NCI-H2107 treated with DMSO at 0.1 percent for 48 hours (cell line): ENCODE results near the gene SDK1.
"Not testable (repeated sequence)": the region's sequence is repeated elsewhere in the genome, so short reads cannot be mapped to it uniquely, and the experiment has no call there.

Source experiments
- DNase-seq: peaks from one replicate; lab custom pipeline; 2025; ENCODE audit not compliant: unreplicated experiment; lab: John Stamatoyannopoulos, UW

The SDK1 gene

GRCh38 chr7:4249241-4249640, 948.2 kb downstream of the SDK1 start:
- no peak for DNase-seq

DNA sequence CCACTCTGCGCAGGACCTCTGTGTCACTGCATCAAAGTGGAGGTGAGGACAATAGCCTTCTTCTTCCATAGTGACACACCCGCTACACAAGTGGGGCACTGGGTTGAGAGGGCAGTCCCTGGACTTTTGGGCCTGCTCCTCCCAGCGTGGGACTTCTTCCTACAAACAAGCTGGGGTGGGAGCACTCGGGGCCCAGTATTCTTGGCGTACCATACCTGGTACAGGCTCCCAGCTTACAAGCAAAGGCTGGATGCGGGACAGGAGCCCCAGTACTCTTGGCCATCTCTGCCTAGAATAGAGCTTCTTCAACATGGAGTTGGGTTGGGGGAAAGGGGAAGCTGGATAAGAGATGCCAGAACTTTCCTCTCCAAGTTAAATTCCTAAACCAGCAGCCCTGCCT, 954.3 kb downstream of the SDK1 start:
- no peak for DNase-seq

- no peak for DNase-seq
Measured at GRCh38 chr7:4256286-4256685, 955.2 kb downstream of the SDK1 start.

- no peak for DNase-seq
Measured at GRCh38 chr7:4257146-4258111, 956.4 kb downstream of the SDK1 start.

GRCh38 chr7:4260116-4260515, 959.1 kb downstream of the SDK1 start:
- not testable (repeated sequence) for DNase-seq

DNA sequence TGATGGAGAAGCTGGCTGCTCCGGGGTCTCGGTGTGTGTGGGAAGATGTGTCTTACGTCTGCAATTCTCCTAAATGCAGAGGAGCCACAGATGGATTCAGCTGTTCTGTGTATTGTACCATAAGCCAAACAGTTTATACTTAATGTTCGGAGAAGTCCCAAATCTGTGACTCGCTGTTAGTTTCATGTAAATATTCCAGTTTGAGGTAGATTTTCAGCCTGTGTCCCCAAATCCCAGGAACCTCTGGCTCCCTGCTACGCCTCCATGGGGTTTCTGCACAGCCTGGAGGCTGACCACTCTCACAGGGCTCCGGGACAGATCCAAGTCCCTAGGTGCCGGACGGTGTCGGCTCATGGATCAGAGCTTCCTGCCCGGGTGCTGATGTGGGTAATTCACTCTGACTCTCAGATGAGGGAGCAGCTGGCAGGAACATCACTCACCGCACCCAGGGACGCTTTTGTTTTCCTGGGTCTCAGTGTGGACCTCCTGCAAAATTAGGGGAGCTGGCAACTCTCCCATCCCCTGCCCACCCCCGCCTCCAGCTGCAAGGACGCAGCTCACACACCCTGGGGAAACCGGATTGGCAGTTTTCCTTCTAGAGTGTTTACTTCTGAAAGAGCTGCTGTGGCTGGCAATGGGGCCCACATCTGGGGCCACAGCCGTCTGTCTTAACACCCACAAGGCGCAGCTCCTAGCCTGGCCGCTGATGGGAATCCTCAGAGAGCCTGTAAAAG, 960.0 kb downstream of the SDK1 start:
- DNase-seq: no peak

GRCh38 chr7:4261601-4261960, 960.5 kb downstream of the SDK1 start:
- DNase-seq: no peak

DNA sequence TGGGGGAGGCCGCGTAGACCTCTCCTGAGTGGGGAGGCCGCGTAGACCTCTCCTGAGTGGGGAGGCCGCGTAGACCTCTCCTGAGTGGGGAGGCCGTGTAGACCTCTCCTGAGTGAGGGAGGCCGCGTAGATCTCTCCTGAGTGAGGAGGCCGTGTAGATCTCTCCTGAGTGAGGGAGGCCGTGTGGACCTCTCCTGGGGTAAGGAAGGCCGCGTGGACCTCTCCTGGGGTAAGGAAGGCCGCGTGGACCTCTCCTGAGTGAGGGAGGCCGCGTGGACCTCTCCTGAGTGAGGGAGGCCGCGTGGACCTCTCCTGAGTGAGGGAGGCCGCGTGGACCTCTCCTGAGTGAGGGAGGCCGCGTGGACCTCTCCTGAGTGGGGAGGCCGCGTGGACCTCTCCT, 963.2 kb downstream of the SDK1 start:
- not testable (repeated sequence) for DNase-seq

GRCh38 chr7:4265066-4265465, 964.0 kb downstream of the SDK1 start:
- DNase-seq: no peak

- no peak for DNase-seq
Measured at GRCh38 chr7:4265676-4266075, 964.6 kb downstream of the SDK1 start.

- DNase-seq: no peak
Measured at GRCh38 chr7:4266270-4267040, 965.4 kb downstream of the SDK1 start.

DNA sequence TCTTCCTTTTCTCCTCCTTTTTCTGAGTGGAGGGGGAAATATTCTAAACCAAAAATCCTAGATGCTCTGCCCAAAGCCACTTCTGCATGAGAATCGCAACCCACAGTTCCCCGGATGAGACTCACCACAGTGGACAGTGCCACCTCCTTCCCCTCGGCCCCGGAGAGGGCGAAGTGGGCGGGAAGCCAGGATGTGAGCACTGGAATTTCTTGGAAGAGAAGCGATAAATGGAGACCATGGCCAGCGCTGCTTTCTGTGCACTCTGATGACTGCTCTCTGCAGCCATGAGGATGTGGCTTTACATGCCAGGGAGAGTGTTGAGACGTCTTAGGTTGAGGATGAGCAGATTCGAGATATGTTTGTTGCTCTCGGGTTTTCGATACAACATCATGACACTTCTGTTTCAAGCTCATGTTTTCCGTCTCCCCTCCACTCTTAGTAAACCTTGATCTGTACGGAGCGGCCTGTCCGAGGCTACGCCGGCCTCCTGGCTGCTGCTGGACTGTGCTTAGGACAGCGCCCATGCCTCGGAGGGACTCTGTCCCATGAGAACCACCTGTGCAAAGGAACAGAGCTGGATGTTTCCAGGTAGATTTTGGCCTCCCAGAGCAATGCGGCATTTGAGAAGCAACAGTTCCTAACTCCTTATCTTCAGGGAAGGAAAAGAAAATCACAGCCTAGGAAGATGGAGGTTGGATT, 966.4 kb downstream of the SDK1 start:
- no peak for DNase-seq

- DNase-seq: no peak
Measured at GRCh38 chr7:4268040-4268965, 967.3 kb downstream of the SDK1 start.

- DNase-seq: no peak
Measured at GRCh38 chr7:4269086-4269485, 968.0 kb downstream of the SDK1 start.

DNA sequence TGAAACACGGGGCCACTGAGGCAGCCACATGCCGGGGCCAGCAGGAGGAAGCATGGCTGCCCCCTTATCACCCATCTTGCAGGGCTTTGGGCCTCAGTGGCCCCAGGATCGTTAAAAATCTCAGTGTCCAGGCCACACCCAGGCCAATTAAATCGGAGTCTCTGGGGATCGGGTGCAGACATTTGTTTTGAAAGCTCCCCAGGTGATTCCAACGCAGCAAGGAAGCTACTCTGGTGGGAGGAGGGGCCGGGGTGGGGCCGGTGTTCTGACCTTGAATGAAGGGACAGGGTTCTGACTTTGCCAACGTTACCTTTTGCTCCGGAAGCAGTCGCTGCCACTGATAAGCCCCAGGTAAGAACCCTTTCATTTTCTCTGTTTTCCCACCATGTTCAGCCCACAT, 968.7 kb downstream of the SDK1 start:
- no peak for DNase-seq

GRCh38 chr7:4270268-4270667, 969.2 kb downstream of the SDK1 start:
- no peak for DNase-seq

DNA sequence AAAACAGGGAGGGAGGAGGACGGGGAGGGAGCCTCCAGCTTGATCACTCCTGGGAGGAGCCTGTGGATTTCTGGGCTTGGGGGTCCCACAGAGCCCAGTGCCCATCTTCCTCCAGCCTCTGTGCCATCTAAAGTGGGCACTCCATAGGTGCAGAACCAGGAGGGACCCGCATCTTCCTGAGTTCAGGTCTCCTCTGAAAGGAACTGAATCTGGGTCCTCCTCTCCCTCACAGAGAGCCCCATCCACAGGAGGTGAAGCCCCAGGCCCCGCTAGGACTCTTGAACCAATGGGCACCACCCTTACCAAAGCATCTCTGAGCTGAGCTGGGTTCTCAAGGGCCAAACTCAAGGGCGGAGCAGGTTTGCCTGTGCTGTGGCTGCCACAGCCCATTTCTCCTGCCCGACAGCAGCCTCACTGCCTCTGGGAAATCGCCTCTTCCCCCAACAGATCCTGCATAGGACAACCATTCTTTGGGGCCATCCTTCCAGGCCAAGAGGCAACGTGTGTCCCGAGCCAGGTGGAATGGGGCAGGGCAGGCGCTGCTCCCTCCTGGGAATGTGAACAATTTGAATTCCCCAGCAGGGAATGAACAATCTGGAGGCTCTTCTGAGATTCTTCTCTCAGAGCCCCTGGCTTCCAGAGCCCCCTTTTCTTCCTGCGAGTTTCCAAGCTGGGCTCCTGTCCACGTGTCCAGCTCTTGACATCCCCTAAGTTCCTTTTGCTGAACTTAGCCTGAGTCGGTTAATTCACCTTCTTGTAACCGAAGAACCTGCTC, 970.1 kb downstream of the SDK1 start:
- no peak for DNase-seq

GRCh38 chr7:4271716-4272015, 970.6 kb downstream of the SDK1 start:
- no peak for DNase-seq

DNA sequence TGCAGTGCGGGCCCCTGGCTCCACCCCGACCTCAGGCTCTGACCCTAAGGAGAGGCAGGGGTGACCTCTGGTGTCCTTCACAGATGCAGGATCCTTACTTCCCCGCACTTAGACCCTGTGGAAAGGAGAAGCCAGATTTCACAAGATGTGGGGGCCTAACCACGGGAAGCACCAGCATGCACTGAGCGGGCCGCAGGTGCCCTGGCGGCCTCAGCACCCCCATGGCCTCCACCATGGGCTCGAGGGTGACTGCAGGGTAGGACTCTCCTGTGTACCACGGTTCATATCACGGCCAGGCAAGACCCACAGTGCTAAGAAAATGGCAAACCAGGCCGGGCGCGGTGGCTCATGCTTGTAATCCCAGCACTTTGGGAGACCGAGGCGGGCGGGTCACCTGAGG, 971.1 kb downstream of the SDK1 start:
- DNase-seq: no peak
